Stimulated activated memory B cell treated with anti-CD40 and anti-IgM and Interleukin-4, amounts not matched to agents 10 μg/mL and 1 μg/mL and 100 μg/mL, for 72 hours (primary cell): ENCODE data around the gene NDST3.
"Not testable (repeated sequence)": the region's sequence is repeated elsewhere in the genome, so short reads cannot be mapped to it uniquely, and the experiment has no call there.

Experiments used
- ATAC-seq: fragments of 150-1000 bp; cut with Tn5 transposase; 2 replicates; pipeline ENCODE4 v1.10.0; 2021
- H3K27ac Mint-ChIP-seq: one replicate; pipeline ENCODE4 v1.8.0; 2022; ENCODE audit warnings: mild to moderate bottlenecking, mixed read lengths
- H3K27me3 Mint-ChIP-seq: one replicate; pipeline ENCODE4 v1.8.0; 2022; ENCODE audit warnings: mixed read lengths
- H3K36me3 Mint-ChIP-seq: one replicate; pipeline ENCODE4 v1.8.0; 2022; ENCODE audit warnings: mixed read lengths
- H3K4me1 Mint-ChIP-seq: one replicate; pipeline ENCODE4 v1.8.0; 2022; ENCODE audit warnings: mixed read lengths
- H3K4me3 Mint-ChIP-seq: one replicate; pipeline ENCODE4 v1.8.0; 2022; ENCODE audit warnings: mild to moderate bottlenecking, moderate library complexity, mixed read lengths
- H3K9me3 Mint-ChIP-seq: one replicate; pipeline ENCODE4 v1.8.0; 2022; ENCODE audit warnings: mixed read lengths

NDST3 gene

DNA sequence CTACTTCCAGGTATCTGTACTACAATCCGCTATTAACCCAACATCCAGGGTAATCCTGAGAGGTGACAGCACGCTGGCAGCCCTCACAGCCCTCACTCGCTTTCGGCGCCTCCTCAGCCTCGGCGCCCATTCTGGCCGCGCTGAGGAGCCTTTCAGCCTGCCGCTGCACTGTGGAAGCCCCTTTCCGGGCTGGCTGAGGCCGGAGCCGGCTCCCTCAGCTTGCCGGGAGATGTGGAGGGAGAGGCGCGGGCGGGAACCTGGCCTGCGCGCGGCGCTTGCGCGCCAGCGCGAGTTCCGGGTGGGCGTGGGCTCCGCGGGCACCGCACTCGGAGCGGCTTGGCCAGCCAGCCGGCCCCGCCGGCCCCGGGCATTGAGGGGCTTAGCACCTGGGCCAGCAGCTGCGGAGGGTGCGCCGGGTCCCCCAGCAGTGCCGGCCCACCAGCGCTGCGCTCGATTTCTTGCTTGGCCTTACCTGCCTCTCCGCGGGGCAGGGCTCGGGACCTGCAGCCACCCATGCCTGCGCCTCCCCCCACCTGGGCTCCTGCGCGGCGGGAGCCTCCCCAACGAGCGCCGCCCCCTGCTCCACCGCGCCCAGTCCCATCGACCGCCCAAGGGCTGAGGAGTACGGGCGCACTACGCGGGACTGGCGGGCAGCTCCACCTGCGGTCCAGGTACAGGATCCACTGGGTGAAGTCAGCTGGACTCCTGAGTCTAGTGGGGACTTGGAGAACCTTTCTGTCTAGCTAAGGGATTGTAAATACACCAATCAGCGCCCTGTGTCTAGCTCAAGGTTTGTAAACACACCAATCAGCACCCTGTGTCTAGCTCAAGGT lies 231.2 kb downstream of the NDST3 start:
- Mint-ChIP-seq H3K4me1 (no peaks in the 10 kb centered on the region), H3K27ac (no peak overlapping the region), H3K4me3 (peak overlapping the region; percentile 72), H3K36me3 (no peaks in the 10 kb centered on the region), H3K27me3 (no peaks in the 10 kb centered on the region), H3K9me3 (no peaks in the 10 kb centered on the region)
- ATAC-seq = peak; percentile 57

DNA sequence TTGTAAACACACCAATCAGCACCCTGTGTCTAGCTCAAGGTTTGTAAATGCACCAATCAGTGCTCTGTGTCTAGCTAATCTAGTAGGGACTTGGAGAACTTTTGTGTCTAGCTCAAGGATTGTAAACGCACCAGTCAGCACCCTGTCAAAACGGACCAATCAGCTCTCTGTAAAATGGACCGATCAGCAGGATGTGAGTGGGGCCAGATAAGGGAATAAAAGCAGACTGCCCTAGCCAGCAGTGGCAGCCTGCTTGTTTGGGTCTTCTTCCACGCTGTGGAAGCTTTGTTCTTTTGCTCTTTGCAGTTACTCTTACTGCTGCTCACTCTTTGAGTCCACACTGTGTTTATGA lies 231.8 kb downstream of the NDST3 start:
- ATAC-seq, H3K4me3 Mint-ChIP-seq, H3K27ac Mint-ChIP-seq, H3K36me3 Mint-ChIP-seq, H3K9me3 Mint-ChIP-seq, H3K4me1 Mint-ChIP-seq, H3K27me3 Mint-ChIP-seq: not testable (repeated sequence)

DNA sequence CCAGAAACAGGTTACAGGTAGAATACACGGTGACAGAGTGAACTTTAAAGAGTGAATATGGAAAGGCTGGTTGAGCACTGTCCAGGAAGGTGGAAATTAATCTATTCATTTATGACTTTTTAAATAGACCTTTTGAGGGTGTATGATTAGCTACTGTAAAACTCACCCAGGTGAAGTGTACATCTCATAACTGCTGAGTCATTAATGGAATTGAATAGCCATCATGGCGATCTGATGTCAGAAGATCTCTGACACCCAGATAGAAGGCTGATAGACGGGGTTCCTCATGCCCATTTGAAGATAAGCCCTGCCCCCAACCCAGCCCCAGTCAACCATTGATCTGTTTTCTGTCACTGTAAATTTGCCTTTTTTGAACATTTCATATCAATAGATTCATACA lies 234.5 kb downstream of the NDST3 start:
- ATAC-seq = no peak
- H3K4me3 Mint-ChIP-seq = no peak overlapping the region
- H3K27me3 Mint-ChIP-seq = no peaks in the 10 kb centered on the region

DNA sequence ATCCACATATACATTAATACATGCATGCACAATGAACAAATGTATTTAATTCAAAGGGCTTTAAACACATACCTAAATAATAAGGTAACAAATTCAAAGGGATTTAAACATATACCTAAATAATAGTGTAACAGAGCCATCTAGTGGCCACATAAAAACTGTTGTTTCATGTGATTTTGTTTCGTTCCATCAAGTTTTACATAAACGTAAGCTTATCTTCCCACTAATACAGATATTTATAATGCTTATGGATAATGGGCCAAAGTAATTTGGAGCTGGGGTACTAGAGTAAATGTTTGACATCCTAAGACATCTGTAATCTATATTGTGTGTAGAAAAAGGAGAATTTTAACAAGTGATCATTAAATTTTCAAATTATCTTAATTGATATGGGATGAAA lies 236.2 kb downstream of the NDST3 start:
- H3K27me3 Mint-ChIP-seq = no peaks in the 10 kb centered on the region
- H3K27ac Mint-ChIP-seq = no peak overlapping the region
- no peak for ATAC-seq
- H3K9me3 Mint-ChIP-seq = no peaks in the 10 kb centered on the region
- H3K4me3 Mint-ChIP-seq = no peak overlapping the region
- no peaks in the 10 kb centered on the region for H3K36me3 Mint-ChIP-seq
- peaks cover 4% of the 10 kb centered on the region for H3K4me1 Mint-ChIP-seq

More for the DNA sequence above, 234.5 kb downstream of the NDST3 start:
- no peaks in the 10 kb centered on the region for H3K4me1 Mint-ChIP-seq
- no peaks in the 10 kb centered on the region for H3K36me3 Mint-ChIP-seq
- H3K9me3 Mint-ChIP-seq = no peaks in the 10 kb centered on the region
- no peak overlapping the region for H3K27ac Mint-ChIP-seq

DNA sequence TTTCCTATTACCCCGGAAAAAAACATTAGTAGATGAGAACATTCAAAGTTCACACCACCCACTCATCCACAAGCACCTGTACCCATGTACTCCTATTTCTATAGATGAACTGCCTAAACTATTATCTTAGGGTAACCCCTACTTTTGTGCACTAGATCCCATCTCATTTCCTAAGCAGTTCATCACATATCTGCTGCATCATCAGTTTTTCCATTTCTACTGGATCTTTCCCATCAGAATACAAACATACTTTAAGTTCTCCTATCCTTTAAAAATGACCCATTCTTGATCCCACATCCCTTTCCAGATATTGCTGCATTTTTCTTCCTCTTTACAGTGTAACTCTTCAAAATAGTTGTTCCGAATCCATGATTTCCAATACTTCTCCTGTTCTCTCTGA lies 237.5 kb downstream of the NDST3 start:
- Mint-ChIP-seq H3K27ac (no peak overlapping the region), H3K9me3 (no peaks in the 10 kb centered on the region), H3K4me3 (no peak overlapping the region), H3K4me1 (peaks cover 6% of the 10 kb centered on the region), H3K36me3 (no peaks in the 10 kb centered on the region), H3K27me3 (no peaks in the 10 kb centered on the region)
- no peak for ATAC-seq

DNA sequence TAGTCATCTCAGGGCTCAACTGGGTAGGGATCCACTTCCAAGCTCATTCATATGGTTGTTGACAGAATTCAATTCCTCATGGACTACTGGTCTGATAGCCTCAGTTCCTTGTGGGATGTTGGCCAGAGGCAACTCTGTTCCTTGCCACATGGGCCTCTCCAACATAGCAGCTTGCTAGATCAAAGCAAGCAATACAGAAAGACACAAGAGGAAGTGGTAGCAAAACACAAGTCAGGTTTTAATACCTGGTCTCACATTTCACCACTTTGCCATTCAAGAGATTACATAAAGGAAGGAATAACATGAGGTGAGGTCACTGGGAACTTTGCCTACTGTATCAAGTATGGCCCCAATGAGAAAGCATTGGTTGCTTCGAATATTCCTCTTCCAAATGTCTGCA lies 239.4 kb downstream of the NDST3 start:
- no peaks in the 10 kb centered on the region for H3K27me3 Mint-ChIP-seq
- H3K36me3 Mint-ChIP-seq = no peaks in the 10 kb centered on the region
- H3K4me1 Mint-ChIP-seq = peaks cover 14% of the 10 kb centered on the region
- H3K4me3 Mint-ChIP-seq = no peak overlapping the region
- no peak overlapping the region for H3K27ac Mint-ChIP-seq
- H3K9me3 Mint-ChIP-seq = no peaks in the 10 kb centered on the region
- no peak for ATAC-seq

DNA sequence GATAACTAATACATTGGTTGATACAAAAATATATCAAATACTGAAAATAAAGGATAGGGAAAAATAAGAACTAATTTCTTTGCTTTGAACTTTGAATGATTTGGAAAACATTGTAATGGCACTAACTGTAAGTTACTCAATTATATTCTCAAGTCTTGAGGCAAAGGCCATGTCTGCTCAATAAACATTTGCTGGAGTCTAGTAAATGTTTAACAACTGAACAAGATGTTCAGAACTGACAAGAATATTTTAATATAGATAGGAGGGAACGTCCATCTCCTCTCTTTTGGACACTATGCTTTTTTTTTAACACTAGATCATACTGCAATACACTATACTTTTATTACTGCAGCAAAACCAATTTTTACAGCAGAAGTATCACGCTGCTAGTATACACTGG lies 242.3 kb downstream of the NDST3 start:
- H3K4me3 Mint-ChIP-seq = no peak overlapping the region
- peak overlapping the region; percentile 95 for H3K27ac Mint-ChIP-seq
- H3K9me3 Mint-ChIP-seq = no peaks in the 10 kb centered on the region
- peaks cover 27% of the 10 kb centered on the region for H3K4me1 Mint-ChIP-seq
- peaks cover 21% of the 10 kb centered on the region for H3K36me3 Mint-ChIP-seq
- ATAC-seq = no peak
- H3K27me3 Mint-ChIP-seq = no peaks in the 10 kb centered on the region

DNA sequence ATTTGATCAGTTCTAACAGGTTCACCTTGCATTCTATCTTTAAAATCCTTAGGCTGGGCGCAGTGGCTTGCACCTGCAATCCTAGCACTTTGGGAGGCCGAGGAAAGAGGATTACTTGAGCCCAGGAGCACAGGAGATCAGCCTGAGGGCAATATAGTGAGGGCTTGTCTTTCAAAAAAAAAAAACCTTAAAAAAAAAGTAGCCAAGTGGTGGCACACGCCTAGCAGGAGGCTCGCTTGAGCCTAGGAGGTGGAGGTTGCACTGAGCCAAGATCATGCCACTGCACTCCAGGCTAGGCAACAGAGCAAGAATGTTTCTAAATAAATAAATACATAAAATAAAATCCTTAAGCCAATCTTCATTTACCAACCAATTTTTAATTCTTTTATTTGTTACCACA lies 243.0 kb downstream of the NDST3 start:
- Mint-ChIP-seq H3K36me3 (peaks cover 27% of the 10 kb centered on the region), H3K27ac (peak overlapping the region; percentile 95), H3K9me3 (no peaks in the 10 kb centered on the region), H3K4me1 (peaks cover 33% of the 10 kb centered on the region), H3K27me3 (no peaks in the 10 kb centered on the region), H3K4me3 (no peak overlapping the region)
- ATAC-seq = no peak

DNA sequence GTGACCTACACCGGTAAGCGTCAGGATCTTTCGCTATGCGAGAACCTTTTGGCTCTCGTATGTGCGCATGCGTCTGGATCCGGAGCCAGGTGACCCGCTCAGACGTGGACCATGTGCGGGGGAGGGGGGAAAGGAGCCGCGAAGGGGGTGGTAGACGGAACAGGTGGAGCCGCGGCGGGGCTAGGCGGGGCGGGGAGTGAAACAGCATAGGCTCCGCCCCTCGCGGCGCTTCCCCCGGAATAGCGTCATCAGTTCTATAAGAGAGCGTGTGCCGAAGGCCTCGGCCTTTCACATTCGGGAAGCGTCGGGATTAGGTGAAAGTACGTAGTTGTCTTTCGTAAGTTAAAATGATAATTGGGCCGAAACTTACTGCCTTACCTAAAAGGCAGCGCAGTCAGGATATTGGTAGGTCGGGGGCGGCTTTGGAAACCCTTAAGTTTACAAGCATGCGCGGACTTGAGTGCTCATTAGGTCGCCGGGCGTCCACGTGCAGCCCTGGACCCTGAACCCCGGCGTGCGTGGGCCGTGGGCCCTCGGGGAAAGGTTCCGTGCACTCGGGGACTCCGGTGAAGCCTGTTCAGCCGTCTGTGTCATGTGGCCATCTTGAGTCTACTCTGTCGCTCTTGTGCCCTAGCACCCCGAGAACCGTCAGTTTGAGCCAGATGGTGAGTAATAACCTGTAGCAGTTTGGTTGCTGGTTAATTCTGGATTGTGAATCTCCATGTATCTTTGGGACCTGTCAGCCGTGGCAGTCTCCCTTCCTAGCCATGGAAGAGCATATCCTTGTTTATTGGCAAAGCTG lies 244.4 kb downstream of the NDST3 start:
- H3K27ac Mint-ChIP-seq = peak overlapping the region; percentile 95
- H3K27me3 Mint-ChIP-seq = no peaks in the 10 kb centered on the region
- peak; percentile 99 for ATAC-seq
- H3K4me1 Mint-ChIP-seq = peaks cover 44% of the 10 kb centered on the region
- peak overlapping the region; percentile 86 for H3K4me3 Mint-ChIP-seq
- no peaks in the 10 kb centered on the region for H3K9me3 Mint-ChIP-seq
- H3K36me3 Mint-ChIP-seq = peaks cover 39% of the 10 kb centered on the region

DNA sequence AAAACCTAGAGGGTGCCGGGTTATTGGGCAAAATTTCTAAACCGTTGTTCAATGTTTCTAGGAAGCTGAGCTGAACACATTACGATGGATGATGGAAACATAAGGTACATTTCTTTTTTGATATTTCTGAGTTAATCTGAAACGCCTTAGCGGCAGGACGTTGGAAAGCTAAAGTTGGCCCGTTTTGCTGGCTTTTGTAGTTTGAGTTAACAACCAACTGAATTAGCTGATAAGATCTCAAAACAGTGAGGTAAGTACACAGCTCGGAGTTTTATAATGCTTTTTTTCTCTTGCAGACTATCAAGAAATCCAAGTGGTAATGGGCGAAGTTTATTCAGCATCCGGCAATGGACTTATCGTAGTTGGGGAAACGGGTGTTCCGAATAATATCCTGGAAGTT lies 245.0 kb downstream of the NDST3 start:
- Mint-ChIP-seq H3K27ac (peak overlapping the region; percentile 95), H3K4me1 (peaks cover 50% of the 10 kb centered on the region), H3K36me3 (peaks cover 41% of the 10 kb centered on the region), H3K4me3 (peak overlapping the region; percentile 86), H3K9me3 (no peaks in the 10 kb centered on the region), H3K27me3 (no peaks in the 10 kb centered on the region)
- no peak for ATAC-seq

DNA sequence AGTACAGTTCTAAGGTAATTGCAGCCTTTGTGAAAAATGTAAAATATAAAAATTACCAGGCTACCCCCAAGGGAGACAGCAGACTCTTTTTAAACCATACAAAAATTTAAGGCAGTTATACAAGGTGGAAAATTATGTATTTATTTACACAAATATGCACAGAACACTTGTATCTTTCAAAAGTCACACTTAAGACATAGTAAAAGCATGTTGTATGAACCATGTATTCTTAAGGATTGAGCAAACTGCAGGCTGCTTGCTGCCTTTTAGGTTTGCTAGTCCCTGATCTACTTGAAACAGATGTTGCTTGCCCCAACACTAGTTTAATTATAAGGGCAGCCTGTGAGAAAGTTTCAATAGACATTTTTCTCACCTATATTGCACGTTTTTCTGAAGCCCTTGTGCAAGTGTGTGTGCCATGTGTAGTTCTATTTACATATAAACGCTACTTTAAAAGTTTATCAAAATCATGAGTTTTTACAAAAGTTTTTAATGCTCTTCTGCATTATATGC lies 245.7 kb downstream of the NDST3 start:
- no peak for ATAC-seq
- peaks cover 56% of the 10 kb centered on the region for H3K4me1 Mint-ChIP-seq

DNA sequence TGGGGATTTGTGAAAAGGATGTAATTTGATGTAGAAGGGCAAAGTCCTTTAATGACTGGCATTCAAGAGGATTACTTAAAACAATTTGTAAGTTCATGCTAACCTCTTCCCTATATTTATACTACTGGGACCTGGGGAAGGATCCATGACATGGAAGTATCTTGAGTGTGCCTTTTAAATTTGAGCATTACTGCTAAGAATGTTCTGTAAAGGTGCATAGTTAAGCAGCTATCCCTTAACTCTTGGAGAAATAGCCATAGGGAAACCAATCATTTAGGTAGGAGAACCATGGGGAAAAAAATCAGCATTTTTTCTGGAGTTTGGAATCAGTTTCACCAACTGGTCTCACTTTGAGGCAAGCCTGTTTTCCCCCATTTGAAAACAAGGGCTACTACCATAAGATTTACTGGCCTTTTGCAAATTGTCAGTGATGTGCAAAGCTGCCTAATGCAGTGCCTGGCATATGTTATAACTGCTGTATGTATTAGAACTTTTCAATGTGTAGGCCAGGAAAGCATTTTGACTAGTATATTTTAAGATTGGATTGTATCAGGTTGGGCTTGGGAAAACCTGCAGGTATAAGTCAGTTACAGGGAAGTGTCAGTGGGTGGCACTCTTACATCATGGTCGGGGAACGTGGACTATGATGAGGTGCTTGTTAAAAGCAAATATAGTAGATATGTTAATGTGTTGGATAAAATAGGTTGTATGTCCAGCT lies 246.4 kb downstream of the NDST3 start:
- peaks cover 50% of the 10 kb centered on the region for H3K4me1 Mint-ChIP-seq

More for the DNA sequence above, 245.7 kb downstream of the NDST3 start:
- Mint-ChIP-seq H3K36me3 (peaks cover 46% of the 10 kb centered on the region), H3K27ac (peak overlapping the region; percentile 95), H3K27me3 (no peaks in the 10 kb centered on the region), H3K4me3 (peak overlapping the region; percentile 86), H3K9me3 (no peaks in the 10 kb centered on the region)

DNA sequence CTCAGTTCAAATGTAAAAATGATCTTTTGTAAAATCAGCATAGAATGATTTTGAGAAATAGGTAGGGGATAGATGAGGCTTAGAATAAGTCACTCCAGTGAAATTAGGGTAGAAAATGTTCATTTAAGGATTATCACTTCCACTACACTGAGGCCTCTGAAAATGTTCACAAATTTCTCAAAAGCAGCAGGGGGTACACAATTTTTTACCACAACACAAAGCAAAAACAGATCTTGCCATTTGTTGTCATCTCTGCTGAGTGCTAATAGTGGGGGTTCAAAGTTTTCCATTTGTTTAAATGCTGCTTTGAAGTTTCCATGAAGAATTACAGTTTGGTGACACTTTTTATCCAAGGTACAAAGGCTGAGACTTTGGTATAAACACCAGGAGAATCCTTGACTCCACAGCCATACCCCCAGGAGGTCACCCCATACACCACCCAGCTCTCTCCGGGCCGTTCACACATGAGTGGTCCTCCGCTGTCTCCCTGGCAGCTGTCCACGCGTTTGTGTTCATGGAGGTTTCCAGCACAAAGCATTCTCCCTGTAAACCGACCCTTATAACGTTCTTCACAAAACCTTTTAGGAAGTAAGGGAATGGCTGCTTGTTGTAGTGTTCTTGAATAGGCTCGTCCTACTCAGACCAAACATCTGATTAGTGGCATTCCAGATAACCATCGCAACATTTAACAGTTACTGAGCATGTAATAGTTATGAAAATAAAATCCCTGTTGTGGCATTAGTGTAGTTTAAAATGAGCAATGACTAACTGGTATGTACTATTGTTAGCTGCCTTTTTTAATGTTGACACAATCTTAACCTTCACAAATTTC lies 247.5 kb downstream of the NDST3 start:
- Mint-ChIP-seq H3K4me1 (peaks cover 50% of the 10 kb centered on the region), H3K27me3 (no peaks in the 10 kb centered on the region), H3K36me3 (peaks cover 53% of the 10 kb centered on the region), H3K27ac (no peak overlapping the region), H3K9me3 (no peaks in the 10 kb centered on the region), H3K4me3 (peak overlapping the region; percentile 45)
- no peak for ATAC-seq

More for the DNA sequence above, 246.4 kb downstream of the NDST3 start:
- peak overlapping the region; percentile 55 for H3K4me3 Mint-ChIP-seq
- H3K9me3 Mint-ChIP-seq = no peaks in the 10 kb centered on the region
- H3K27ac Mint-ChIP-seq = peak overlapping the region; percentile 68
- no peaks in the 10 kb centered on the region for H3K27me3 Mint-ChIP-seq
- peaks cover 46% of the 10 kb centered on the region for H3K36me3 Mint-ChIP-seq
- no peak for ATAC-seq

DNA sequence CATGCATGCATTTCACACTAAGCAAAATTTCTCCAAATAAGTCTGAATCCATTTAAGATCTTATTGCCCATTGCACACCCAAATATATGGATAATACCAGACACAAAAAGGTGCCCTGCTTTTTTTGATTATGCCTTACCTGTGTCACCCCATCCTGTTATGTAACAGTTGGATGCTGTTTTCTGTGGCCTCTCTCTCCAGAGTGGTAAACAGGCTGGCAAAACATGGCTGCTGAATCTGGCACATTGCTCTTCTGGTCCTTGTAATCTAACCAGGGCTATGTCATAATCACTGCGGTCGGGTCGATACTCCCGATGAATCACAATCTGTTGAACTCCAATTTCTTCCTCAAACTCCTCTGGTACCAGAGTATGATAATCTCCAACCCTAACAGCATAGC lies 248.4 kb downstream of the NDST3 start:
- no peak overlapping the region for H3K4me3 Mint-ChIP-seq
- H3K27ac Mint-ChIP-seq = peak overlapping the region; percentile 38
- peaks cover 47% of the 10 kb centered on the region for H3K4me1 Mint-ChIP-seq
- no peak for ATAC-seq
- peaks cover 53% of the 10 kb centered on the region for H3K36me3 Mint-ChIP-seq
- H3K27me3 Mint-ChIP-seq = no peaks in the 10 kb centered on the region
- H3K9me3 Mint-ChIP-seq = no peaks in the 10 kb centered on the region
